HAP-1 (cell line): ENCODE data around the gene GINS2.
A peak's percentile ranks its signal among the peaks of the same experiment; 100 is the strongest.

ENCODE experiments used
- DNase-seq, 2 experiments: peaks; one replicate each; pipeline ENCODE4 v3.0.0-alpha.2; 2016 to 2020; ENCODE audit warnings: low spot score in 2 of 2
- H3K27me3 ChIP-seq: fragments of 250-450 bp; sonication (Bioruptor Pico); 2 replicates; pipeline ENCODE4 v1.5.1; 2020; ENCODE audit warnings: low read depth, mild to moderate bottlenecking, moderate library complexity
- H3K36me3 ChIP-seq: fragments of 250-450 bp; sonication (Bioruptor Pico); replicated peaks from 2 replicates; pipeline ENCODE4 v1.5.1; 2020; ENCODE audit warnings: mild to moderate bottlenecking
- H3K4me1 ChIP-seq: fragments of 250-450 bp; sonication (Bioruptor Pico); 2 replicates; pipeline ENCODE4 v1.5.1; 2020; ENCODE audit warnings: mild to moderate bottlenecking
- H3K4me3 ChIP-seq: fragments of 250-450 bp; sonication (Bioruptor Pico); 2 replicates; pipeline ENCODE4 v1.5.1; 2020; ENCODE audit warnings: mild to moderate bottlenecking, moderate library complexity
- H3K9me3 ChIP-seq: fragments of 250-450 bp; sonication (Bioruptor Pico); 2 replicates; pipeline ENCODE4 v1.5.1; 2020; ENCODE audit warnings: mild to moderate bottlenecking, moderate library complexity
- in situ Hi-C: fragments of 300-500 bp; cut with MboI; formaldehyde crosslinking; loops from 3 replicates; pipeline ENCODE4 v1.14.3; 2020; ENCODE audit warnings: low sequenced_read_pairs, inconsistent platforms, mixed read lengths

GINS2 gene

DNA sequence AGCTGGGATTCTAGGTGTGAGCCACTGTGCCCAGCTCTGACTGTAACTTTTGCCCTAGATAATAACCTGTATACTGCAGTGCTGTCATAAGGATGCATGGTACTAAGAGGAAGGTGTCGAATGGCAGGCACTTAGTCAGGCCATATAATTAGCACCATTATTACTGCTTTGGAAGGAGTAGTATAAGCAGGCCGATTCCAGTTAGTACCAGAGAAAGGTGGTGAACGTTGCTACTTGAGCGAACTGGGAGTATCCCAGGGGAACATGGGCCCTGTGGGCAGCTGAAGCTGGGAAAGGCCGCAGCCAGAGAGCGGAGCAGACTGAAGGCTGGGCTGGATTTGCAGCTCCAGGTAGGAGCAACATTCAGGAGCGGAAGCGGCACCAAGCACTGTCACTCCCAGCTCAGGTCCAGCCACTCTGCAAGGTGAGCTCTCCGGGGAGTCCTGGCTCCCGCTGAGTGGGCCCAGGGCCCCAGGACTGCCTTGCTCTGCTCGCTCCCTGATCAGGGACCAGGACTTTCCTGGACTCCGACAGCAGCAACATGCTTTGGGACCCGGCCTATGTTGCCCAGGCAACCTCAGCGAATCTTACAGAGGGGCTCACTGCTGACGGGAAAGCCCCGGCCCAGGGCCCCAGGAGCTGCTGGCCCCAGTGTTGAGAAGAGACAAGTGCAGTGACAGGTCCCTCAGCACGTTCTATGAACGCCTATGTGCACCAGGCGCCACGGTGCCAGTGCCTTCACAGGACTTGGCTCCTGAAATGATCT lies 33.6 kb upstream of the GINS2 start:
- no peak overlapping the region for H3K4me3 ChIP-seq
- in situ Hi-C loops = no loop called here
- no peaks in the 10 kb centered on the region for H3K4me1 ChIP-seq
- DNase-seq = no peak
- H3K9me3 ChIP-seq = no peaks in the 10 kb centered on the region
- no peaks in the 10 kb centered on the region for H3K27me3 ChIP-seq
- H3K36me3 ChIP-seq = no peaks in the 10 kb centered on the region

DNA sequence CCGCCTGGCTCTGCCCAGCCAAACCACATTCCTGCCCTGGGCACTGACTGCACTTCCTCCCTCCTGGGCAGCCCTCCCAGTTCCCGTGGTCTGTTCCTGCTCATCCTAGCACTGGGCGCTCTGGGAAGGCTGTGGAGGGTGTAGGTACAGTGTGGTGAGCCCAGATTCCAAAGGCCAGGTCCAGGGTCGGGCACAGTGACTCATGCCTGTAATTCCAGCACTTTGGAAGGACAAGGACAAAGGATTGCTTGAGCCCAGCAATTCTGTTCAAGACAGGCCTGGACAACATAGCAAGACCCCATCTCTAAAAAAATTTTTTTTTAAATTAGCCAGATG lies 31.5 kb upstream of the GINS2 start:
- Histone ChIP-seq H3K4me3 (no peak overlapping the region), H3K36me3 (no peaks in the 10 kb centered on the region), H3K9me3 (no peaks in the 10 kb centered on the region), H3K27me3 (no peaks in the 10 kb centered on the region), H3K4me1 (peaks cover 13% of the 10 kb centered on the region)
- in situ Hi-C loops = no loop called here
- DNase-seq = no peak

DNA sequence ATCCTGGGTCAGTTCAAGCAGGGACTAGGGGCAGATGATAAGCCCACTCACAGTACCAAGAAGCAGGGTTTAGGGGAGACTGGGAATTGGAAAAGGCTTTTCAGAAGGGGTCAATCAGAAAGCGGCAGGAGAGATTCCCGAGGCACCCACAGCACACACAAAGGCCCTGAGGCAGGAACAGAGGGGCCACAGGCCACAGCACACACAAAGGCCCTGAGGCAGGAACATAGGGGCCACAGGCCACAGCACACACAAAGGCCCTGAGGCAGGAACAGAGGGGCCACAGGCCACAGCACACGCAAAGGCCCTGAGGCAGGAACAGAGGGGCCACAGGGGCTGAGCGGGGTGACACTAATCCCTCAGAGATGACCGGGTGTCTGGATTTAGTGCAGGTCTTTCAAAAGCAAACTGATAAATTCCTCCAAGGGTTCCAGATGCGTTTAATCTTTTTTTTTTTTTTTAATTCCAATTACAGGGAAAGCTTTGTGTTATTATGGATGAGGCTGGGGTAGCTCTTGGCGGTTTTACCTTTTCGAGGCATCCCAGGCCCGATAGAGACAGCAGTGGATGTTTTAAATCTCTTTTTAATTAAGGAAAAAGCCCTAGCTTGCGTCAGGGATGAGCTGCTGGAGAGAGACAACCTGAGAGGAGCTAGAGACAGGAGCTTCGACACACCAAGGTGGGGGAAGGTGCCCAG lies 31.0 kb upstream of the GINS2 start:
- no peaks in the 10 kb centered on the region for H3K9me3 ChIP-seq
- H3K36me3 ChIP-seq = no peaks in the 10 kb centered on the region
- H3K27me3 ChIP-seq = no peaks in the 10 kb centered on the region
- H3K4me1 ChIP-seq = peaks cover 13% of the 10 kb centered on the region
- no peak for DNase-seq
- no peak overlapping the region for H3K4me3 ChIP-seq
- in situ Hi-C loops = no loop called here

DNA sequence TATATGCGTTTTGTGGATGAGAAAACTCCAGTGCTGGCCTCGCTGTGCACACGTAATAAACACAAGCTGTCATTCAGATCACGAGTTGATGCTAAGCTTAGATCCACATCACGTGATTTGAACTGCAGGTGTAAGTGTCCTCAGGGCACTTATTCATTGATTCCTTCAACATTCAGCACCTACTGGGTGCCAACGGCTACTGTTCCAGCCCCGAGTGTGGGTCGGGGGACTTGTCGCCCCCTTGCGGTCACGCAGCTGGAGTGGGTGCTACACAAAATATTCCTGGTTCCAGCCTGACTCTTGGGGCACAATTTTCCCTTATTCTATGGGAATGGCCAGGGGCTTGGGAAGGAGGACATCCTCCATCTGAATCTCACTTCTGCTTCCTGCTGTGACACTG lies 29.9 kb upstream of the GINS2 start:
- peak; percentile 17 to 70 for DNase-seq
- Histone ChIP-seq H3K9me3 (no peaks in the 10 kb centered on the region), H3K27me3 (no peaks in the 10 kb centered on the region), H3K4me1 (peaks cover 13% of the 10 kb centered on the region), H3K36me3 (no peaks in the 10 kb centered on the region), H3K4me3 (no peak overlapping the region)
- in situ Hi-C loops = no loop called here

DNA sequence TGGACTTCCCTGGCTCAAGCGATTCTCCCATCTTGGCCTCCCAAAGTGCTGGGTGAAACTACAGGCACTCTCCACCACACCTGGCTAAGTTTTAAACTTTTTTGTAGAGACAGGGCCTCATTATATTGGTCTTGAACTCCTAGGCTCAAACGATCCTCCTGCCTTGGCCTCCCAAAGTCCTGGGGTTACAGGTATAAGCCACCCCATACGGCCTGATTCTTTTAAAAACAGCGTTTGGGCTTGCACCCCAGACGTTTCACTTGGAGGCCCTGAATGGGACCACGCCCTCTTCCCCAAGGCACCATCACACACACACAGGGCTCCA lies 29.4 kb upstream of the GINS2 start:
- no peaks in the 10 kb centered on the region for H3K36me3 ChIP-seq
- no peaks in the 10 kb centered on the region for H3K27me3 ChIP-seq
- no peaks in the 10 kb centered on the region for H3K9me3 ChIP-seq
- H3K4me3 ChIP-seq = no peak overlapping the region
- in situ Hi-C loops = no loop called here
- no peak for DNase-seq
- peaks cover 13% of the 10 kb centered on the region for H3K4me1 ChIP-seq

DNA sequence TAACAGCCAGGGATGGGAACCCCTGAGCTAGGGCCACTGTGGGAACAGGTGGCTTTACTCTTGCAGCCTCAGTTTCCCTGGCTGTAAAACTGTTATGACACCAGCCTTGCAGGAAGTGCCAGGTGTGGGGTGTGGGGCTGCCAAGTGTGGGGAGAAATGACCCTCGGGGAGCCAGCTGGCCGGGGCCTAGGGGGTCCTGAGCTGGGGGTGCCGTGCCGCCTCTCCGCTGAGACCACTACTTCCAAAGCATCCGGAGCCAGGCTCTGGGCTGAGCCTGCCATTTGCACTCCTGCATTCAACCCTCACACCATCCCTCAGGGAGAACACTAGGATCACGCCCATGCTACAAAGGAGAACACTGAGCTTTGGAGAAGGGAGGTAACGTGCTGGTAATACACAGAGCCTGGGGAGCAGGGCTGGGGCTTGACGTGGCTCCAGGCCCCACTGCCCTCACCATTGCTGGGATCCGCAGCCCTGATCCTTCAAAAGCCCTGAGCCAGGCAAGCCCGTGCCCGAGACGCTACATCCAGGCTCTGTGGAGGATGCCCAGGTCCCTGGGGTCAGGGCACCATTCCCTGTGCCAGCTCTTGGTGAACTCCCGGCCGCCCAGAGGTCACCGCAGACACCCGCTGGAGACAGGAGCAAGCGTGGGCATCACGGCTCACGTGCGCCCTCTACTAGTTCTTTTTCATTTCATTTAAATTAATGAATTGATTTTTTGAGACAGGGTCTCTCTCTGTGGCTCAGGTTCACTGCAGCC lies 28.8 kb upstream of the GINS2 start:
- H3K27me3 ChIP-seq = no peaks in the 10 kb centered on the region
- peak; percentile 49 to 84 for DNase-seq
- H3K9me3 ChIP-seq = no peaks in the 10 kb centered on the region
- peaks cover 13% of the 10 kb centered on the region for H3K4me1 ChIP-seq
- H3K4me3 ChIP-seq = no peak overlapping the region
- in situ Hi-C loops = no loop called here
- no peaks in the 10 kb centered on the region for H3K36me3 ChIP-seq

DNA sequence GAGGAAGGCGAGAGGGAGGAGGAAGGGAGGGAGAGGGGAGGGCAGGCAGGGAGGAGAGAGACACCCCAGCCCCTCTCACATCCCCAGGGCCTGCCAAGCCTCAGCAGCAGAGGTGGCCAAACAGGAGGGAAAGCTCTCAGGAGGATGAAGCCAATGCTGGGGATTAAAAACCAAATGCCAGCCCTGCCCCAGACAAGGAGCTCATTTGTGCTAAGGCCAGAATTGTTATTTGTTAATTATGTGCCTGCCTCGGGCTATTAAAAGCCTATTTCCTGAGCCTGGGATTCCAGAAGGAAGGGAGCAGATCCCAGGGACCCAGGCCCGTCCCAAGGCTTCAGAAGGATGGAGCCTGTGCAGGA lies 27.9 kb upstream of the GINS2 start:
- Histone ChIP-seq H3K36me3 (no peaks in the 10 kb centered on the region), H3K4me1 (peaks cover 13% of the 10 kb centered on the region), H3K9me3 (no peaks in the 10 kb centered on the region), H3K4me3 (no peak overlapping the region), H3K27me3 (no peaks in the 10 kb centered on the region)
- in situ Hi-C loops = no loop called here
- DNase-seq = peak; percentile 26 to 43

DNA sequence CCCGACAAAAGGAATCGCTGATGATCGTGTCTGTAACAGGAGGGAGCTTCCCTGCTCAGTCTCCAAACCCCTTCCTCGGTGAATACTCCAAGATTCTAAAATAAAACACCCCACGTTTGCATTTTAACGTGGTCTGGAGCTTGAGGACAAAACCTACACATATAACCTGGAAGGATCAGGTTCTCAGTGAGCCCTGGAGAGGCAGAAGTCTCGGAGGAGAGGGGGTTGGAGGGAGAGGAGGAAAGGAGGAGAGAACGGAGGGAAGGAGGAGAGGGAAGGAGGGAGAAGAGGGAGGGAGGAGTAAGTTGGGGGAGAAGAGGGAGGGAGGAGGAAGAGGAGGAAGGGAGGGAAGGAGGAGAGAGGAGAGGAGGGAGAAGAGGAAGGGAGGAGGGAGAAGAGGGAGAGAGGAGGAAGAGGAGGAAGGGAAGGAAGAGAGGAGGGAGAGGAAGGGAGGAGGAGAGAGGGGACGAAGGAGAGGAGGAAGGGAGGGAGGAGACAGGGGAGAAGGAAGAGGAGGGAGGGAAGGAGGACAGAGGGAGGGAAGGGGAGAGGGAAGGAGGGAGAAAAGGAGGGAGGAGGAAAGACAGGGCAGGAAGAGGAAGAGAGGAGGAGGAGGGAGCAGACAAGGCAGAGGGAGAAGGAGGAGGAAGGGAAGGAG lies 27.4 kb upstream of the GINS2 start:
- H3K4me3 ChIP-seq = no peak overlapping the region
- in situ Hi-C loops = no loop called here
- H3K9me3 ChIP-seq = no peaks in the 10 kb centered on the region
- DNase-seq = no peak
- H3K36me3 ChIP-seq = no peaks in the 10 kb centered on the region
- H3K27me3 ChIP-seq = no peaks in the 10 kb centered on the region
- peaks cover 13% of the 10 kb centered on the region for H3K4me1 ChIP-seq

DNA sequence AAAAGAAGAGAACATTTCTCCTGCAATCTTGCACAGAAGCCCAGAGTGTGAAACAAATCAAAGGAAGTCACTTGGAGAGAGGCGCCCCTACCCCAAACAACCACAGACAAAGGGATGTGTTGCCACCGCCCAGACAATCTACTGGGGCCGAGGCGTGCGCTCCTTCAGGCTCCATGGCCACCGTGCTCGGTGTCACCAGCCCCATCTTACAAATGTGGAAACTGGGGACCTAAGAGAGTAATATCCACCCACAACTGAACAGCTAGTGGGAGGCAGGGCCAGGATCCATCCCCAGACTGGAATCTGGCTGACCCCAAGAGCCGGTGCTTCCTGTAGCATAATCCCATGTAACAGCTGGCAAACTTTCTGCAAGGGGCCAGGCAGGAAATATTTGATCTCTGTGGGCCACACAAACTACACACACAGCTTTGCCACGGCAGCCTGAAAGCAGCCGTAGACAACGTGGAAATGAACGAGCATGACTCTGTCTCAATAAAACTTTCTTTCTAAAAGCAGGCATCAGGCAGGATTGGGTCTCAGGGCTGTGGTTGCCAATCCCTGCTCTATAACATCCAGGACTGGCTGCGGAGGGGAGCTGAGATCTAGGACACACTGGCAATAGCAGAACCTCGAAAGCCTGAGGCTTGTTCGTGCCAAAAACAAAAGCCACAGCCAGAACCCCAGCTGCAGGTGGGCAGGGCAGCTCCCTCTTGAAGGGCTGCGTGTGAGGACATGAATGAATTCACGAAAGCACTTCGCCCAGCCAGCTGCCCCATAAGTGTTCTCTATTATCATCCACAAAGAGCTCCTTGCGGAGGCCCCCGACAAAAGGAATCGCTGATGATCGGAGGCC lies 26.6 kb upstream of the GINS2 start:
- H3K4me3 ChIP-seq = no peak overlapping the region
- H3K36me3 ChIP-seq = no peaks in the 10 kb centered on the region
- H3K9me3 ChIP-seq = no peaks in the 10 kb centered on the region
- peak; percentile 32 to 65 for DNase-seq
- peaks cover 13% of the 10 kb centered on the region for H3K4me1 ChIP-seq
- no peaks in the 10 kb centered on the region for H3K27me3 ChIP-seq
- in situ Hi-C loops = no loop called here

DNA sequence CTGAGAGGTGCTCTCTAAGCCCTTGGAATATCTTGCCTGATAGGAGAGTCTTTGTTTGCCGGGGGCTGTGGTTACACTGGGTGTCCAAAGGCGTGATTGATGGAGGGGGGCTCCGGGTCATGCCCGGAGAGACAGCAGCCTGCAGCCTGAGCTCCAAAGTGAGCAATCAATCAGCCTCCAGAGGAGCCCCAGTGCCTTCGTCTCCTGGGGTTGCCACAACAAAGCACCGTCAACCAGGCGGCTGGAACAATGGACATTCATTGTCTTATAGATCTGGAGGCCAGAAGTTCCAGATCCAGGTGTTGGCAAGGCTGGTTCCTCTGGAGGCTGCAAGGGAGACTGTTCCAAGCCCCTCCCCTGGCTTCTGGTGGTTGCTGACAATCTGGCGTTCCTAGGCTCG lies 24.0 kb upstream of the GINS2 start:
- Histone ChIP-seq H3K4me1 (peaks cover 13% of the 10 kb centered on the region), H3K4me3 (no peak overlapping the region), H3K36me3 (no peaks in the 10 kb centered on the region), H3K27me3 (no peaks in the 10 kb centered on the region), H3K9me3 (no peaks in the 10 kb centered on the region)
- in situ Hi-C loops = no loop called here
- no peak for DNase-seq

DNA sequence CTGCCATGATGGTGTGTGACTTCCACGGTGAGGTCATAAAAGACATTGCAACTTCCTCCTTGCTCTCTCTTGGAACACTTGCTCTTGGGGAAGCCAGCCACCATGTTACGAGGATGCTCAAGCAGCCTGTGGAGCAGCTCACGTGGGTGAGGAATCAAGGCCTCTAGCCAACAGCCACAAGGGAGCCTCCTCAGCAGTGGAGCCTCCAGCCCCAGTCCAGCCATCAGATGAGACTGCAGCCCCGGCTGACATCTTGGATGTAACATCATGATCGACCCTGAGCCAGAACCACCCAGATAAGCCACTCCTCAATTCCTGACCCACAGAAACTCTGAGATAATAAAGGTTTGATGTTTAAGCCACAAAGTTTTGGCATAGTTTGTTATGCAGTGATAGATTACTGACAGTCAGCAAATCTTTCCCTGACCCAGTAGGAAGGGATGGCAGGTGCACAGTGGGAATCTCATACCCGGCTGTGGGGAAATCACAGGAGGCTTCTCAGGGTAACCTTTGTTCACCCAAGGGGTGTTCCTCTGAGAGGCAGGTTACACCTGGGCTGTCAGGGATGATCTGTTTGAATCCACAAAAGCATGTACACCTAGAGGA lies 23.3 kb upstream of the GINS2 start:
- Histone ChIP-seq H3K27me3 (no peaks in the 10 kb centered on the region), H3K36me3 (no peaks in the 10 kb centered on the region), H3K4me1 (peaks cover 13% of the 10 kb centered on the region), H3K9me3 (no peaks in the 10 kb centered on the region), H3K4me3 (no peak overlapping the region)
- in situ Hi-C loops = no loop called here
- DNase-seq = no peak

DNA sequence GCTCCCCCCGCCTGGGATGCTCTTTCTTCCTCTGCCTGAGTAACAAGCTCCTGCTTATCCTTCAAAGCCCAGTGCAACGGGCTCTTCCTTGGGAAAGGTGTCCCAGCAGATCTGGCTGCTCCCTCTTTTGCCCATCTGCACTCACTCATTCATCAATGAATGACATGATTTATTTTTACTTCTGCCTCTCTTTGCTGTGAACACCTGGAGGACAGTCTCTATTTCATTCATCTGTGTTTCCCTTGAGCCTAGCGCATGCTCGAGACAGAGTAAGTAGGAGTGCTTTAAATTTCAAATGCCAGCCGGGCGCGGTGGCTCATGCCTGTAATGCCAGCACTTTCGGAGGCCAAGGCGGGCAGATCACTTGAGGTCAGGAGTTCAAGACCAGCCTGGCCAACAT lies 22.0 kb upstream of the GINS2 start:
- no peak for DNase-seq
- in situ Hi-C loops = no loop called here
- no peaks in the 10 kb centered on the region for H3K9me3 ChIP-seq
- H3K36me3 ChIP-seq = no peaks in the 10 kb centered on the region
- no peak overlapping the region for H3K4me3 ChIP-seq
- no peaks in the 10 kb centered on the region for H3K27me3 ChIP-seq
- peaks cover 4% of the 10 kb centered on the region for H3K4me1 ChIP-seq
